HepG2 (cell line): ENCODE data around the gene IL12A. TPM values are rescaled to one million over a fixed set of nuclear protein-coding genes. Genes with fewer than 3 reads are reported as not detected.

Experiments used
- CENPBD1 ChIP-seq: sonication (generic); formaldehyde crosslinking; IDR thresholded peaks from 2 replicates; pipeline ENCODE4 v1.8.0; 2022; ENCODE audit warnings: missing genetic modification reagents, low read depth, mild to moderate bottlenecking, borderline replicate concordance
- HOXD1 ChIP-seq: sonication (generic); formaldehyde crosslinking; IDR thresholded peaks from 2 replicates; pipeline ENCODE4 v1.5.0; 2020; ENCODE audit warnings: missing genetic modification reagents
- MEIS1 ChIP-seq: sonication (generic); formaldehyde crosslinking; IDR thresholded peaks from 2 replicates; pipeline ENCODE4 v1.9.0; 2021; ENCODE audit warnings: mild to moderate bottlenecking, missing genetic modification reagents, moderate library complexity, borderline replicate concordance
- RNF219 ChIP-seq: sonication (generic); formaldehyde crosslinking; IDR thresholded peaks from 2 replicates; pipeline ENCODE4 v1.5.0; 2020; ENCODE audit warnings: mild to moderate bottlenecking, missing genetic modification reagents
- TFDP2 ChIP-seq: sonication (generic); formaldehyde crosslinking; IDR thresholded peaks from 2 replicates; pipeline ENCODE4 v1.4.0; 2020; ENCODE audit warnings: missing genetic modification reagents
- ZBTB10 ChIP-seq: sonication (generic); formaldehyde crosslinking; IDR thresholded peaks from 2 replicates; pipeline ENCODE4 v1.4.0; 2020; ENCODE audit warnings: missing genetic modification reagents, borderline replicate concordance
- ZBTB43 ChIP-seq: sonication (generic); formaldehyde crosslinking; conservative IDR thresholded peaks from 2 replicates; pipeline ENCODE4 v1.4.0; 2020; ENCODE audit warnings: missing genetic modification reagents
- ZNF318 ChIP-seq: sonication (generic); formaldehyde crosslinking; IDR thresholded peaks from 2 replicates; pipeline ENCODE4 v1.4.0; 2020; ENCODE audit warnings: mild to moderate bottlenecking, missing genetic modification reagents
- ZNF552 ChIP-seq: sonication (generic); formaldehyde crosslinking; IDR thresholded peaks from 2 replicates; pipeline ENCODE4 v1.9.0; 2022; ENCODE audit warnings: missing genetic modification reagents, mild to moderate bottlenecking, borderline replicate concordance
- ZNF761 ChIP-seq: sonication (generic); formaldehyde crosslinking; conservative IDR thresholded peaks from 2 replicates; pipeline ENCODE4 v1.4.0; 2020; ENCODE audit warnings: mild to moderate bottlenecking, missing genetic modification reagents
- ZSCAN21 ChIP-seq: sonication (generic); formaldehyde crosslinking; IDR thresholded peaks from 2 replicates; pipeline ENCODE4 v1.8.0; 2022; ENCODE audit warnings: mild to moderate bottlenecking, missing genetic modification reagents, moderate library complexity, borderline replicate concordance
- polyA plus RNA-seq, 8 experiments: library from polyadenylated mRNA; depleted of rRNA in 3 of 8; stranded (reverse) in 7 of 8; unstranded in 1 of 8; fragments of >200 nt; fragmentation: Illumina TruSeq in 4 of 8; extraction: Trizol in 4 of 8; gene quantifications; 2 replicates each; pipeline versions ENCODE4 v1.2.1 to v1.2.3, GENCODE V29; 2011 to 2016; ENCODE audit warnings: low read depth in 4 of 8, missing spikeins in 1 of 8, mixed read lengths in 1 of 8; ENCODE audit not compliant: insufficient read depth in 1 of 8
- total RNA-seq, 5 experiments: library from RNA; depleted of rRNA; stranded (reverse); fragments of >200 nt; fragmentation: Illumina TruSeq; extraction: Trizol; gene quantifications; 2 replicates each; pipeline ENCODE4 v1.2.3, GENCODE V29; 2016; ENCODE audit warnings: low read depth in 1 of 5

Gene IL12A
- total and polyA plus RNA-seq, 2 of the 13 experiments (the other 11 are each of a cell fraction or from before 2014, with no cell fraction given): 0.36 to 1.1 TPM

- TF ChIP-seq ZNF552 (no peak), RNF219 (CRISPR knock-in tag) (no peak), ZBTB10 (CRISPR knock-in tag) (peak; percentile 66), ZNF318 (CRISPR knock-in tag) (no peak), MEIS1 (CRISPR knock-in tag) (peak; percentile 76; the same call in 1 of the 2 replicates), TFDP2 (no peak), HOXD1 (CRISPR knock-in tag) (no peak), ZSCAN21 (CRISPR knock-in tag) (no peak), CENPBD1 (CRISPR knock-in tag) (no peak), ZBTB43 (no peak), ZNF761 (CRISPR knock-in tag) (no peak)
Observed at GRCh38 chr3:159988617-159989271, at the start of gene IL12A (continued).
